HG02642 (cell line): ENCODE measurements around the gene NIPA2.

Experiments used
- ATAC-seq: cut with Tn5 transposase; IDR thresholded peaks from one replicate; pipeline ENCODE4 v1.9.1; 2021; ENCODE audit warnings: mild to moderate bottlenecking; ENCODE audit not compliant: unreplicated experiment, poor library complexity

Gene NIPA2

DNA sequence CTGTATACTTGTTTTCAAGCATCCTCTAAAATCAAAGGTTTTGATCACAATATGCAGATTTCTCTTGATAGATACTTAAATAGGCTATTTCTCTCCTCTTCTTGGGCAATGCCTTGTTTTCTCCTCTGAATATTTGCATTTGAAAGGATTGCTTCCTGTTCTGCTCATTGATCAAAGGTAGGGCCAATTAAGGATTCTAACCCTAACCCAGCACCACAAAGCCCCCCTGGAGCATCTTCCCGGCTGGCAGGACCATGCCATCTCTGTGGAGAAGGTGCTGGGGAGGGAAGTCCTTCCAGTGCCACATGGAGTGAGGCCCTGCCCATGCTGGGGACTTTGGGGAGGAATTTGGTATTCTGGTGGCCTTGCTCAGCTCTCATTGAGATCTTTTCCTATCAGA lies 11.3 kb upstream of the NIPA2 start:
- no peak for ATAC-seq

DNA sequence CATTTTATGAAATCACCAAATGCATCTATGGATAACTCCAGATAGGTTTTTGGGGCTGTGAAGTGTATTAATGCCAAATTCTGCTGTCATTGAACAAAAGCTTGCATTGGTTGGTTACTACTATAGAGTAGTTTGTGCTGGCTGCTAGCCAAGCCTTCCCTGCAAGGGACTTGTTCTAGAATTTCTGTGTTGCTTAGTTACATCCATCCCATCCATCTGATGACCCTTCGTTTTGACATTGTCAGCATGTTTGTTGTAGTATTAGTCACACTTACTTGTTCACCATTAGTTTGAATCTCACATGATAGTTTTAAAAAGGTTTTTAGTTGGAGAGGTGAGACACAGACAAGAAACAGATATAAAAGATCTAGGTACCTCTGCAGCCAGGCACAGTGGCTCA lies 7.0 kb upstream of the NIPA2 start:
- ATAC-seq = no peak

GRCh38 chr15:22839046-22839695 lies 705 bp downstream of the NIPA2 start:
- ATAC-seq = no peak

DNA sequence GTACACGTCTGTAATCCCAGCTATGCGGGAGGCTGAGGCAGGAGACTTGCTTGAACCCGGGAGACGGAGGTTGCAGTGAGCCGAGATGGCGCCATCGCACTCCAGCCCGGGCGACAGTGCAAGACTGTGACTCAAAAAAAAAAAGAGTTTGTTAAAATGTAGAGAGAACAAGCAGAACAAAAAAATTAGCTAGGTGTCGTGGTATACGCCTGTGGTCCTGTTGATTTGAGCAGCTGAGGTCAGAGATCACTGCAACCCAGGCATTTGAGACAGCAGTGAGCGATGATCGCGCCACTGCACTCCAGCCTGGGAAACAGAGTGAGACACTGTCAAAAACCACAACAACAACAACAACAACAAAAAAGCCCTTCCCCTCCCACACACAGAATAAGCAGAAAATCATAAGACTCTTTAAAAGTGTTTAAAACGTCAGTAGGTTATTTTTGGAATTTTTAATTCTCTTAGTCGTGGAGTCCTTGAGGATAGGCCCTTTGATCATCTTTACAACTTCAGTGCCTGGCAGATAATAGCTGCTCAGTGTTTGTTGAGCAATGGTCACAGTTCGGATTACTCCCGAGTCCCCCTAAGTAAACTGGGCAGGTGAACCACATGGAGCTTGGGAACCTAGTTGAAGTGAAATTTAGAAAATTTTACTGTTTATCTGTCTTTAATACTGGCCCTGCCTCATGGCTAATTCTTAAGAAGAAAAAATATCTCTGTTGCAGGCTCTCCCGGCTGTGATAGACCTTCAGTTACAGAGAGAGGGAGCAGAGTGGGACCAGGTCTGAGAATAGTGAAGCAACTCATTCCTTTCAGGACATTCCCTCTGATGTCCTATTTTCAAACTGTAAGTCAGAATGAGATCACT lies 6.2 kb downstream of the NIPA2 start:
- ATAC-seq = no peak

DNA sequence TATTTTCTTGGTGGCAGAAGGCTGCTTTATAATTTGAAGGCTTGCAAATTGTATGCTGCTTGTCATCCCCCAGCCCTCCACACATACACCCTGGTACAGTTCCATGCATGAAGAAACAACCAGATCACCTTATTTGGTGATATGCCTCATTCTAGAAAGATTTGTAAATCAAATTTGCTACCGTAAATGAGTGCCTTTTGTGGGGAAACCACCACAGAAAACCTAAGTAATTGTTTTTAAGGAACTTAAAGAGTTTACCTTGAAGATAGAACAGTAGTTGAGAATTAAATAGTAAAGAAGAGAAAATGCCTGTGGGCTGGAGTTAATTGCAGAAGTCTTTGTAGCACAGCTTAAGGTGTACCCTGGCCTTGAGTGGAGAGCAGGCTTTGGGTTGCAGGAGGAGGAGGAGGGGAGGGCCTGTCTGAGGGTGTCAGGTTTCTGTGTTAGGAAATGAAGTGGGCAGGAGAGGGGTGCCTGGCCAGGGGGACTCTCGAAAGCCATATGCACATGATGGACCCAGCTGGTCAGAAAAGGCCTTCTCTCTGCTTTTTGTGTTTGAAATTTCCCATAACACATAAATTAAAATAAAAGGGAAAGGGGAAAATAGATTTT lies 6.9 kb downstream of the NIPA2 start:
- no peak for ATAC-seq

GRCh38 chr15:22846073-22846472 lies 7.6 kb downstream of the NIPA2 start:
- no peak for ATAC-seq

- no peak for ATAC-seq
Observed at GRCh38 chr15:22850055-22850454, 11.6 kb downstream of the NIPA2 start.

DNA sequence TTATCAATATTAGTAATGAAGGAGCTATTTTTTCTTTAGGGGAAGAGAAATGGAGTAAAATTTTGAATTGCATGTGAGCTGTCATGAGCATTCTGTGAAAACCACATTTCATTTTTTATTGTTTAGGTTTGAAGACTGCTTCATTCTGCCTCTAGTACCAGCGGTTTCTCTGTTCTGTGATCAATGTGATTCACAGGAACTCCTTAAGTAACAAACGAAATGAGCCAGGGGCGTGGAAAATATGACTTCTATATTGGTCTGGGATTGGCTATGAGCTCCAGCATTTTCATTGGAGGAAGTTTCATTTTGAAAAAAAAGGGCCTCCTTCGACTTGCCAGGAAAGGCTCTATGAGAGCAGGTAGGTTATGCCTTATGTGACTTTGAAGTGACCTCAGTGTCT lies 13.0 kb downstream of the NIPA2 start:
- no peak for ATAC-seq

DNA sequence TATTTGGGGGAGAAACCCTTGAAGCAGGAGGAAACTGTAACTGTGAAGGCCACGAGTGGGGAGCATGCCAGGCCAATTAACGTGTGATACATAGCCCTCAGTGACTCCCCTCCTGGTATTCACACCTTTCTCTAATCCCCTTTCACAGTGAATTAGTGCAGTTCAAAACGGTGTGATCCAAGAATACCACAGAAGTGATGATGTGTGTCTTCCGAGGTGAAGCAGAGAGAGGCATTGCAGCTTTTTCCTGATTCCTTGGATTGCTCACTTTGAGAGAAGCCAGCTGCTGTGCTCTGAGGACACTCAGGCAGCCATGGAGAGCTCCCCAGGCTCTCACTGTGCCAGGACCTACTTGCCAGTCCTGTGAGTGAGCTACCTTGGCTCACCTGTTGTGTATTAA lies 17.3 kb downstream of the NIPA2 start:
- no peak for ATAC-seq

DNA sequence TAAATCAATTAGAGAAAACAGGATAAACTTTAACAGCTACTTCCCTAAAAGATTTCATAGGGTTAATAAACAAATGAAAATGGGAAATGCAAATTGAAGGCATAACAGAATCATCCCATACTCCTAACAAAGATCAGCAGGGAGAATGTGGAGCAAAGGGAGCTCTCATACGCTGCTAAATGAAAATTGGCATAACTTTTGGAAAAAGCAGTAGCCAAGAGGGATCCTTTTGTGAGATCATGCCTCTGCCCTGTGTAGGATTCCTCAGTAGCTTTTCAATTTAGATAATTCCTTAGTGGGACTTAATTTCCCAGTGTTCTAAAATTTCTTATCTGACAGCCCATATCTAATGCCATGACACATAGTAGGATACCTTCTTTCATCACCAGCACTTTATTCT lies 18.2 kb downstream of the NIPA2 start:
- ATAC-seq = no peak

GRCh38 chr15:22861161-22861560 lies 22.7 kb downstream of the NIPA2 start:
- ATAC-seq = no peak

DNA sequence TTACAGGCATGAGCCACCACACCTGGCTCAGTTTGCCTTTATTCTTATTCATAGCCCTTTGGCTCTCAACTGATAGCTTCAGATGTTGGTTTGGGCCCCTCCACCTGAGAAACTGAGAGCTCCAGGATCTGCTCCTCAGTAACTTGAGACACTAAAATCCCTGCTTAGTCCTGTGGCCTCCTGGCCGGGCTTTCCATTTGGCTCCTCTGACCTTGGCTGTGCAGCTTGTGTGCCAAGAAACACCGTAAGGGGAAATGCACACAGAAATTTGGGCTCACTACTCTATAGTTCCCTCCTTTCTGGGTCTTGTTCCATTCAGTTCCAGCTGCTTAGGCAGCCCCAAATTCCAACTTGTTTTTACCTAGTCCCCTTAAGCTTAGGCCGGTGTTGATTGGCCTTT lies 24.9 kb downstream of the NIPA2 start:
- no peak for ATAC-seq

DNA sequence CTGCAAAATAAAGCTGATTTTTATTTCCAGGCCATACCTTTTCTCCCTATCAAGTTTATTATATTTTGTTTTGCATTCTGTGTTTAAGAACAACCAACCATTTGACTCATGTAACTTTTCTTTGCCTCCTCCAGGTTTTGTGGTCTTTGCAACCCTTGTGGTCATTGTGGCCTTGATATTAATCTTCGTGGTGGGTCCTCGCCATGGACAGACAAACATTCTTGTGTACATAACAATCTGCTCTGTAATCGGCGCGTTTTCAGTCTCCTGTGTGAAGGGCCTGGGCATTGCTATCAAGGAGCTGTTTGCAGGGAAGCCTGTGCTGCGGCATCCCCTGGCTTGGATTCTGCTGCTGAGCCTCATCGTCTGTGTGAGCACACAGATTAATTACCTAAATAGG lies 27.6 kb downstream of the NIPA2 start:
- ATAC-seq = no peak

DNA sequence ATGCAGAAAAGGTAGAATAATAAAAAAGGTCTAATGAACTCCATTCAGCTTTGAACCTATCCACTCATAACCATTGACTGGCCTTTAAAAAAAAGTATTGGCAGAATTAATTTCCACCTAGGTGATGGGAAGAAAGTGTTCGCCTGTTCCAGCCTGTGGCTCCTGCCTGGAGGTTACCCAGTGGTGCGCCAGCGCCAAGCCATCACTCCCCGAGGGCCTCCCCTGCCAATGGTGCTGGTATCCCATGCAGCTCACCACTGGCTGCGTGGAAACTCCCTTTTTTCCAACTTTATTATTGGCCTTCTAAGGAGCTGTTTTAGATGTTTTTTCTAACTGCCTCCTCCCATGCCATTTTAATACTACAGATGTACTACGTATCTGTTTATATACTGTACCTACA lies 29.4 kb downstream of the NIPA2 start:
- no peak for ATAC-seq

DNA sequence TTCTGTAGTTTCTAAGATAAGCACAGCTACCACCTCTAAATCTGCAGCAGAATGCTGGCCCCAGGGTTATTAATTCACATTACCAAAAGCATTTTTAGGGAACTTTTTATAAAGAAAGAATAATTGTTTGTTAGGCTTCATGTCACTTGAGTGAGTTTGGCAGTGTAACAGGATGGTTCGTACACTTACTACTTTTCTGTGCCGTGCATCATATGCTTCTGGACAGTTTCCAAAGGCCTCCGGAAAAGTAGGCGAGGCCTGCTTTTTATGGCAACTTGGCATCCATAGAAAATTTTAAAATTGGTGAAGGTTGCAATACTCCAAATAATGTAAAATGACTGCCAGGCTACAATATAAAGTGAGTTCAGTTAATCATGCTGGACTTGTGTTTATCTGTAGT lies 30.0 kb downstream of the NIPA2 start:
- no peak for ATAC-seq

DNA sequence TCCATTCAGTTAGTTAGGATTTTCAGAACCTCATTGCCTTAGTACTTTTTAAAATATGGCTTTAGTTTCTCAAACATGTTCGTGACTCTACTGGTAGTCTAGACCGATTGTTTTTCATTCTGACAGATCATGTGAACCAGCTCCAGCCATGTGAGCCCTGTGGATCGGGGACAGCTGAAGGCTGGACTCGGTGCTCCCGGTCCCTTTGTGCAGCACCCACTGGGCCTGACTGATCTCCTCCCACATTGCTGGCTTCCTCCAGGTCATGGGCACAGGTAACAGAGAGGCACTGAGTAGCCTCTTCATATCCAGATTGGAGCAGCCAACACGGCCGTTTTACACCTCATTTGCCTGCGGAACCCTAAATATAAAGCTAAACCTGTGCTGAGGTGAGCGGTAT lies 30.5 kb downstream of the NIPA2 start:
- ATAC-seq = no peak

- no peak for ATAC-seq
Observed at GRCh38 chr15:22869856-22870255, 31.4 kb downstream of the NIPA2 start.

DNA sequence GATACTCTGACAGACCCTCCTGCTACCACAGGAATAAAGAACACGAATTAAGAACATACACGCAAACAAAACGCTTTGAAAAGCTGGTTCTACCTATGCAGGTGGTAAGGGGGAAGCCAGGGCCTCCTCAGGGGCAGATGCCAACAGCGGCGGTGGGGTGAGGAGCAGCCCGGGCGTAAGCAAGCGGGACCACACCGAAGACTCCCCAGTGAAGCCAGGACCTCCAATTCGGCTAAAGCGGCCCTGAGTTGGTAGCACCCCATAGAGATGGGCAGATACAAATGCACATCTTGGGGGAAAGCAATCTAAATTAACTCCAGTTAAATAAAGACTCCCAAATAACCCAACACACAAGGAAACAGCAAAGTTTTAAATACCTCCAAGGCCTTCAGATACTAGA lies 32.4 kb downstream of the NIPA2 start:
- no peak for ATAC-seq

- no peak for ATAC-seq
Observed at GRCh38 chr15:22871481-22872086, 33.1 kb downstream of the NIPA2 start.

DNA sequence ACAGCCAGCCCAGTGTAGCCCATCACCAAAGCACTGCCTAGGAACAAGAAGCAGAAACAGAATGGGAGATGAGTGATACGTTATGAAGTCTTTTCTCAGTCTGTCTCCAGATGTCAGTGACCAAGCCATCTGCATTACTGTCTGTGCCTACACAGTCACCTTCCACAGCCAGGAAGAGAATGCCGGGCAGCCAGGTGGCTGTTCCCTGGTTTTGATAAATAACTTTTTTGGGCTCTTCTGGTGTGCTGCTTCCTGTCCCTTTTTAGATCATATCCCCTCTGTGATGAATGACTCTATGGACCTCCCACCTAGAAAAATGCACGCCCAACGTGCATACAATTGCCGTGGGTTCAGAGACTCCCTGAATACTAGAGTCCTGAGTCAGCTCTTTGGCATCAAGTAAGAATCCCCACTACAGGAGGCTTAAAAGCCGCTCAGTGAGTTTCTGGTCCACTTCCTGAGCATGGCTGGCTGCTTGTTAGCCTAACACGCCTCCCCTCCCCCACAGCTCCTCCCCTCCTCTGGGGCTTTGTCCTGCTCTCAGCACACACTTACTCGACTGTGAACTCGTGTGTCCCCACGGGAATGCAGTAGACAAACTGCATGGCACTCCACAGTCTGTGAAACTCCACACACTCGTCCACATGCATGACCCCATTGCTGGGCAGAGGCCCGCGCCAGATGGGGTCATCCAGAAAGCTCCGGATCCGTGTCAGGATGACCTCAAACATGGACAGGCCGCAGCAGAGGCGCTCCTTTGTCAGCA lies 34.7 kb downstream of the NIPA2 start:
- ATAC-seq = no peak
